ENCODE results near the gene CCDC82.

Gene CCDC82

DNA sequence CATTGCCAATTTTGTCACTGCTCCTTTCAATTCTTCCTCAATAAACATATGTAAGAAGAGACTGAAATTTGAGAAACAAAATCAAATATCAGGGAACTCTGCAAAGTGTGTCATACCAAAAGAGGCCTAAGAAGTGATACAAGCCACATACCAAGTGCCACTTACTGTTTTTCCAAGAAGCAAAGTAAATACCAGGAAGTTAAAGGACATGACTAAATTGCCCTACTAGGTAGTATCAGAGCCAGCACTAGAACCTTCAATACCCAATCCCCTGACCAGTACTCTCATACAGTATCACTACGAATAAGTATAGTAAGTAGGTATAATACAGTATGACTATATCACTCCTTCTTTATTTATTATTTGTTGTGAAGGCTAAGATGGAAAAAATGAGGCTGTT, 60.3 kb downstream of the CCDC82 start:
- DNase-seq (ENCODE audit: low spot score): no peak

- DNase-seq (ENCODE audit: low spot score): no peak
Observed at GRCh38 chr11:96328395-96329010, 61.2 kb downstream of the CCDC82 start.

DNA sequence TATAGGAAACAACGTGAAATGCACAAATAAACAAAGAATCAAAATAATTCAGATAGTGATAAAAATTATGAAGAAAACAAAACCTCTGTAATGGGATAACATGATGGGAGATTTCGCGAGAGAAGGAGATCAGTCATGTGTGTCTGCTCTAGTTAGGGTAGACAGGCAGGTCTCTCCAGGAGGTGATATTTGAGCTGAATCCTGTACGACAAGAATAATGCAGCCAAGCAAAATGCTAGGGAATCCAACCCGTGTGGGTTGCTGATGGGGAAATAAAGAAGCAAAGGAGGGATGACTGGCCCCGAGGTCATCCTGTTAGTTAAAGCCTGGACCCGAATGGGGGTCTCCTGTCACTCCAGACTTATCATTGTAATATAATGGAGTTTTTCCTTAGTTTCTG, 62.8 kb downstream of the CCDC82 start:
- no peak for DNase-seq (ENCODE audit: low spot score)

DNA sequence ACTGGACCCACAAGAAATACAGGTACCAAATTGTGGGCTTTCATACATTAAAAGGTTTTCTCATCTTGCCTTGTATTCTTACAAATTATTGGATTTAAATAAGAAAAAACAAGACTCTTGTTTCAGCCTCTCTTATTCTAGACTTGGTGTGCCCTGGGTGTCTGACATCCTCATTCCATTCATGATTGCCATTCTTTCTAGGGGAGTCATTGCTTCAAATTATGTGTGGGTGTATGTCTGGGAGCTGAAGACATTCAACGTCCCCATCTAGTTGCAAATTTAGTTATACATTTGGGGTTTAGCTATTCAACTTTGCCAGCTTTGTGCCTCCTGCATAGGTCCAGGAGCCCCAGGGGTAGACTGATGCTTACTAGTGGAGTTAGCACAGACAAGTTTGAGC, 64.8 kb downstream of the CCDC82 start:
- no peak for DNase-seq (ENCODE audit: low spot score)

- no peak for DNase-seq (ENCODE audit: low spot score)
Observed at GRCh38 chr11:96323642-96323985, 66.1 kb downstream of the CCDC82 start.

DNA sequence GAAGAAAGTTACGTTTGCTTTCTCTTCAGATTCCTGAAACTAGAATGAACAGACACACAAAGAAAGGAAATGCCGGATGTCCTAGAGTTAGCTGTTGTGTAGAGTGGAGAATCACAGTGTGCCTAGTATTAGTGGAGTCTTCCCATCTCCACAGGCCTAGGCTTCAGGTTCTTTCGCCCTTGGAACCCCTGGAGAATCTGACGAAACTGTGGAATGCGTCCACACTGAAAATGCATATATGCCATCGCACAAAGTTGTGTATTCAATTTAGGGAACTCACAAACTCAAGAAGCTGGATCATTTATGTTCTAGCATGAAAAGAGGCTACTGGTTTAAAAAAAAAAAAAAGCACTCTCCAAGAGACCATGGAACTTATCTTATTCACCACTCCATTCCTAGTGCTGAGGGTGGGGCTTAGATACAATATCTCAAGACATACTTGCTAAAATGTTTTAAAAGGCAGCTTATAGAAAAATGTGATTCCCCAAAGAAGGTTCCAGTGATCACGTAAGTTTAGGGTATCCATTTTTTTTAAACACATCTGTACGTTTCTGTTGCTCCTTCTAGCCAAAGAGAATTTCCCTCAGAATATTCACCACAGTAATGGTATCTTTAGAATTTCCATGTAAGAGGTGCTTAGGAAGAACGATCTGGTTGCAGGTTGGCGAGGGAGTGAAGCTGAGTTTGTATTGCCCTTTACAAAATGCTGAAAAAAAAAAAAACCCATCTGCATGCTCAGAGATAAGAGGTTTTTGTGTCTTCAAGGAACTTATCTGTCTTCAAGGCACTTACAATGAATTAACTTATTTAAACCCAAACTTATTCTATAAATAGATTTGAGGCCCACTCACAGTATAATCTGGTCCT, 66.7 kb downstream of the CCDC82 start:
- no peak for DNase-seq (ENCODE audit: low spot score)

DNA sequence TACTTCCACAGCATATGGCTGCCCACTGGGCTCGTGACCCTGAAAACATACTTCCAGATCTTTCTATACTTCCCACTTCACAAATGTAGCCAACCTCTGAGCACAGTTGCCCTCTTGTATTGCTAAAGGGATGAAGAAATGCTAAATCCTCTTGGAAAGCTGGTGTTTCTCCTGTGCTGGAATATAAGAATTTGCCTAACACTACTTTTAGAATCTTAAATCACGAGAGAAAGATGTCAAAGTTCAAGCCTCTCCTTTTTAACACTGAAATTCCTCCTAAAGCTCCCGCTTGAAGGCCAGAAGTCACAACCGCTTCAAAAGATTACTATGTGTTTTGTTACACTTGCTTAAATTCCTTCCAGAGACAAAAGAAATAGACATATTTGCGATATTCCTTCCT, 68.6 kb downstream of the CCDC82 start:
- no peak for DNase-seq (ENCODE audit: low spot score)

DNA sequence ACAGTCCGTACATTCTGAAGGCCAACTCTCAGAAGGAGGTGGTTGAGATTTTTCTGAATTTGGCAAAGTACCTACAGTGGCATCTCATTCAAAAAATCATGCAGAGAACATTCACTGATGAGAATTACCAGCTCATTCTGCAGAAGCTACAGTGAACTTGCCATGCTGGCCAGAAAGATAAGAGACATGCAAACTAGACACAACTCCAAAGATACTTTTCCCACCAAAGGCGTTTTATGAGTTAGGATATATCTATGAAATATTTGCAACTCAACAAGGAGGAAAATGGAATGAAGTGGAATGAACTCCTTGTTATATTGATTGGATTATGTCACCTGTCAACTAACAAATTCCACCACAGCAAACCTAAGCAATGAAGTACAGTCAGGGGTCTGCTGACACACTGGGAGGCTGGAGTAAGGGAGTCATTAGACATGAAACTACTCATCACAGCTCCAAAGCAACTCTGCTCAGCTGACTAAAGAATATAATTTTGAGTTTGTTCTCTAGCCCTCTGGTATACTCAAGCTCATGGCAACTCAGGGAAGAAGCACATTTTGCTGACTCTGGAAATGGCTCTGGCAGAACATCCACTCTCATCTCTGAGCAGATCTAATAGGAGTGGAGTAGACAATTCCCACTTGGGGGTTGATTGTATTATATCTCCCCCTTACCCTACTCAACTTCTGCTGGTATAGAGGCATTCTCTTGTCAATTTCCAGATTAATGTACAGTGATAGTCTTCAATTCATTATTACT, 69.6 kb downstream of the CCDC82 start:
- no peak for DNase-seq (ENCODE audit: low spot score)

DNA sequence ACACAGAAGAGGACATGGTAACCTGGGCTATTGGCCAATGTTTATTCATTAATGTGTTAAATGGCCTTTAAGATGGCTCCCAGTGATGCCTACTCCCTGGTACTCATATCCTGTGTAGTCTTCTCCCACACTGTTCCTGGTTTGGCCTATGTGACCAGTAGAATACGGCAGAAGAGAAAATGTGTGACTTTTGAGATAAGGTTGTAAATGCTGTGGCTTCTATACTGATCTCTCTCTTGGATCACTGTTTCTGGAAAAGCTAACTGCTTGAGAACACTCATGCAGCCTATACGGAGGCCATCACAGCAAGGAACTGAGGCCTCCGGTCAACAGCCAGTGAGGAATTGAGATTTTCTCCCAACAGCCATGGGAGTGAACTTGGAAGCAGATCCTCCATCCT, 70.9 kb downstream of the CCDC82 start:
- DNase-seq (ENCODE audit: low spot score): no peak

- no peak for DNase-seq (ENCODE audit: low spot score)
Observed at GRCh38 chr11:96318399-96318798, 71.3 kb downstream of the CCDC82 start.

DNA sequence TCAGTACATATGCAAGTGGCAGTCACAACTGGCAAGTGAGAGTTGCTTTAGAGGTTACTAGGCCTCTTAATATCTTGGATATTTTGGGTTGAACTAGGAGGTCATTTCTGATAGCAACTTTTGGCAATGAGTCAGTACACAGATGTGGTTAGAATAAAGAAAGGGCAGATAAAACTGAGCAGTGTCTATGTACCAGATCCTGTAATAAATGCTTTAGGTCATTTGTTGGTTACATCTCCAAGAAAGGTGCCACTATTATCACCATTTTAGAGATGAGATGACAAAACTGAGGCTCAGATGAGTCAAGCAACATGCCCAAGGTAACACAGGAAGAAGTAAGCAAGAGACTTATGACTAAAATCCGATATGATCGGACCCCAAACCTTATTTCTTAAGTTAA, 71.7 kb downstream of the CCDC82 start:
- DNase-seq (ENCODE audit: low spot score): no peak

GRCh38 chr11:96317571-96317970, 72.1 kb downstream of the CCDC82 start:
- DNase-seq (ENCODE audit: low spot score): no peak

DNA sequence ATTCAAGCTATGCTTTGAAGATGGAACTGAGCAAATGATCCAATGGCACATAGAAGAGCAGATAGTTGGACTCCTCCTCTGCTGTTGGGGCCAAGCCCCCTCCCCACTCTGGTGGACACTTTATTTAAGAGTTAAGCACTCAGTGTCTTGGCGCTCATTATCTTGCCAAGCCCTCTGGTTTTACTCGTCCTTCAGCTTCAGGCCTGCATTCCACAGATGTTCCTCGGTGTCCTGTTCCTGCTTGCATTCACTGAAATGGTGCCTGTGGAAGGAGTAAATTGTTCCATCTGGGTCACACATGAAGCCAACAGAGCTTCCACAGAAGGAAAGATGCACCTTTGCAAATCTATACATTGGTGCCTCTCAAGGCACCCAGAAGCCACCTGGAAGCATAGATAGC, 72.8 kb downstream of the CCDC82 start:
- DNase-seq (ENCODE audit: low spot score): no peak

DNA sequence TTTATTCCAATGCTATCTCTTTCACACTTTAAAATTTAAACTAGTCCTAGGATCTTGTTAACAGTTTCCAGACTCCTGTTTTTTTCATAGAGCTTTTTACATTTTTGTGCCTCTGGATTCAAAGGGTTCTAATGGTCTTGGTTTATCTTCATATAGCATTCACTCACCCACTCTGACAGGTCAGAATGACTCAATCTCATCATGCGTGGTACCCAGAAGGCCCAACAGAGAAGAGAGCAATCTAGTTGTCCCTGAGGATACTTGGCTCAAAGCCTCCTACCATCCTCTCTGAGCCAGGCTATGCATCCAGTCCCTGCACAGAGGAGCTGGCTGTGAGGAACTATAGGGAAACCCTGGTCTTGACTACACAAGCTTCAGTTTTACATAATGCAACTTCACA, 74.2 kb downstream of the CCDC82 start:
- DNase-seq (ENCODE audit: low spot score): no peak

GRCh38 chr11:96314326-96315020, 75.2 kb downstream of the CCDC82 start:
- no peak for DNase-seq (ENCODE audit: low spot score)

GRCh38 chr11:96313163-96313562, 76.5 kb downstream of the CCDC82 start:
- DNase-seq (ENCODE audit: low spot score): no peak

DNA sequence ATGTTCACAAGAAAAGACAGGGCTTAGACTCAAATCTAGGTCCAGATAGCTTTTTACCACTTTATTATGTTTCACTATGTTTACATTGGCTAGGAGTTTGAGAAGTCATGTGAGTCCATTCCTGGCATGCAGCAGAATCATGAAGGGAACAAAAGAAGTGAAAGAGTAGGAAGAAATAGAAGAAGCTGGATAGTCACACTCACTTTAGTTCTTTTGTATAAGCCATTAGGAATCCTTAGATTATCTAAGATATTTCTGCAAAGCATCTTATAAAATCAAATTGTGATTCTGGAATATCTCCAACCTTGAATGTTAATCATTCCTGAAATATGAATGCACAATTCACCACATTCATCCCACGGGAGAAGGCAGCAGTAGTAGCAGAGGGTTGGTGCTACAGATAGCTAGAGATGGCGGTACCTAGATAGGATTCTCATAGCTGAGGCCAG, 78.6 kb downstream of the CCDC82 start:
- DNase-seq (ENCODE audit: low spot score): no peak

DNA sequence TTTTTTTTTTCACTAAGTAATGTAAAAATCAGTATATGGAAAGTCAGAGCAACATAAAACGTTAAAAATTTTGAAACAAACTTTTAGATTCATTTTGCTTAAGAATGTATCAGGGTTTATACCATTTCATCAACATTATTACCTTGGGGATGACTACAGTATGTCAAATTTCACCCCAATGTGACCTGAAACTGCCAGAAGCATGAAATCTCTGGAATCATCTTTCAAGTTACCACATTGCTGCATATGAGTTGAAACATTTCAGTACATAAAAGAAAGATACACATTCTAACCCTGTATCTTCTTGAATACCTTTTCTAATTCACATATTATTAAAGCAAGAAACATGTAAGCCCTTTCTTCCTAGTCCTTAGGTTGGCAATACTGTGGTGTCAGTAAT, 79.5 kb downstream of the CCDC82 start:
- no peak for DNase-seq (ENCODE audit: low spot score)

GRCh38 chr11:96309643-96310017, 80.1 kb downstream of the CCDC82 start:
- DNase-seq (ENCODE audit: low spot score): no peak

DNA sequence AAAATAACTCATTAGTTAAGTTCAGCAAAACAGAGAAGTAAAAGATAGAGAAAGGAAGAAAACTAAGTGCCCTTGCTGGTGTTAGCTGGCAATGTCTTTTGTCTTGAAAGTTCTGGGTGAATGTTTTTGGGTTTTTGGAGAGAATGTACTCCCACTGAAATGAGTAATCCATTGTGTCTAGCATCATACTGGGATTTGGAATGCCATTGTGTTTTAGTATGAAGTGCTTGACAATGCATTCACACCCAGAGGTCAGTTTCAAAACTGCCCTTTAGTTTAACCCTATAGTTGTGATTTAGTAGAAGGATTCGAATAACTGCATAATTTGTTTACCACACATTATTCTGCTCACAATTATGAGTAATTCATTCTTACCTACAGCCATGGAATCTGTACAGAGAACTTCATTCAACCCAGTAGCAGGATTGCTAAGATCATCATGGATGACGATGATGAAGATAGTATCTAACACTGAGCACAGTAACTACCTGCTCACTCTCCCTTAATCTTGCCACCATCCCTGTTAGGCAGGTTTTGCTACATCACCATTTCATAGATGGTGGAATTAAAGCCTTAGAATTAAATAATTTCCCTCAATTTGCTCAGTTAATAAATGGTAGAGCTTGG, 80.6 kb downstream of the CCDC82 start:
- no peak for DNase-seq (ENCODE audit: low spot score)

- no peak for DNase-seq (ENCODE audit: low spot score)
Observed at GRCh38 chr11:96307776-96308140, 82.0 kb downstream of the CCDC82 start.
